NOMO-1 (cell line): ENCODE results near the gene LRRC4C.

Source experiments
- DNase-seq, 2 experiments: peaks; one replicate each; lab custom pipeline; 2025; ENCODE audit not compliant: unreplicated experiment in 2 of 2; lab: John Stamatoyannopoulos, UW

Gene LRRC4C

DNA sequence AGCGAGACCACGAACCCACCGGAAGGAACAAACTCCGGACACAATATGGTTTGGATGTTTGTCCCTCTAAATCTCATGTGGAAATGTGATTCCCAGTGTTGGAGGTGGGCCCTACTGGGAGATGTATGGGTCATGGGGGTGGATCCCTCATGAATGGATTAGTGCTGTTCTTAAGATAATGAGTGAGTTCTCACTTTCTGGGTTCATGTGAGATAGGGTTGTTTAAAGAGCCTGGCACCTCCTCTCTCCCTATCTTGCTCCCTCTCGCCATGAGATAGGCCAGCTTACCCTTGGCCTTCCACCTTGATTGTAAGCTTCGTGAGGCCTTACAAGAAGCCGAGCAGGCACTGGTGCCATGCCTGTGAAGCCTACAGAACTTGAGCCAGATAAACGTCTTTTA is 184.6 kb downstream of the LRRC4C start:
- no peak for DNase-seq

DNA sequence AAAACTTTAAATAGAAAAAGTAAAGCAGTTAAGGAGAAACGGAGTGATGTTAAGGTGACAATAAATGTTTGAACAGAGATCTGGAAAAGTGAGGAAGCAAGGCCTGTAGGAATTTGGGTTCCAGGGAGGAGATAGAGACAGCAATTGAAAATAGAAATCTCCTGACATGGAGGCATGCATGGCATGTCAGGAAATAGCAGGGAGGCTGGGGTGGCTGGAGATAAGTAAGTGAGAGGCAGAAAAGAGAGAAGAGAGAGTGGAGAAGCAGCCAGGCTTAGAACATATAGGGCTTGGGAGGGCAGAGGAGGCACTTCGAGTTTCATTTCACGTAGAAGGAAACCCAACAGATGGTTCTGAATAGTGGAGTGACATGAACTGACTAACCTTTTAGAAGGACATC is 185.5 kb downstream of the LRRC4C start:
- no peak for DNase-seq

DNA sequence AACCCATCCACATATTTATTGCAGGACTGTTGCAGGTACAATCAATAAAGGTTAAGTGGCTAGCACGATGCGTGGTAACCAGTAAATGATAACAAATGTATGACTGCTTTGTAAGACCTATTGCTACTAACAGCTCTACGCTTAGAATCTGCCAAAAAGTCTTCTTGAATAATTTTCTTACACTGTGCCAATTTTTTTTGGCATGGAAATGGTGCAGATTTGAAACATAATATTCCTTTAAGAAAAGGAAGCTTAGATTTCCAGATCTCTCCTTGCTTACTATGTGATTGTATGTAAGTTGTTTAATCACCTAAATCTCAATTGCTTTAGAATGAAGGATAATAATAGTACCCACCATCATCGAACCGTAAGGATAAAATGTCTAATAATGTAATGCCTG is 192.0 kb downstream of the LRRC4C start:
- DNase-seq, result no peak

DNA sequence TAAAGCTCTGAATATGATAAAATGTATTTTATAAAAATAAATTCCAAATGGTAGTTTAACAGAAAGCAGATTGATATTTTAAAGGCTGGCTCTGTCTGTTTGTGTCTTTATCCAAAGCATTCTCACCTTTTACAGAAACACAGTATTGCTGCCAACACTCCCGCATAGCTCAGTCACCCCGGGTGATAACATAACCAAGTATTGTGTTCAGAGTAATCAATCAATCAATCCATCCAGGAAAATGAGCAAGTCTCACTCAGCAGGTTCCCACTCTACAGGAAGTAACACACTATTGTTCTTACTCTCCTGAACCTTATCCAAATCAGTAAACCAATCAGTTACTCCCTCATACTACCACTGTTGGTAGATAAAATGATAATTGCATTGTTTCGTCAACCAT is 203.4 kb downstream of the LRRC4C start:
- DNase-seq, result no peak

DNA sequence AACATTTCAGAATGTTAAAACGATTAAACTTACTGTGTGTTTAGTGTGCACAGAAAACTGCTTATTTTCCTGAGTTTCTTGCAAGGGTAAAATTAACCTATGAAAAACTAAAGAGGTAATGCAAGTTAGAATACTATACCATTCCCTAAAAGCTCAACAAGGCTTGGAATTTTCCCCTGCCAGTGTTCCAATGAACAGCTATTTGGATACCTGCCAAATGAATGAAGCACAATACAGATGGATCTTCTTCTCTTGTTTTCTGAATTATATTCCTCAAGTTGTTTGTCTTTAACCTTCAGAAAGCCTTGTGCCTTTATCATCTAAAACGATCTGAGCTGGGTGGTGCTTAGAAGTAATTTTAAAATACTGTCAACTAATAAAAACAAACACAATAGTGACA is 204.5 kb downstream of the LRRC4C start:
- DNase-seq, result no peak

DNA sequence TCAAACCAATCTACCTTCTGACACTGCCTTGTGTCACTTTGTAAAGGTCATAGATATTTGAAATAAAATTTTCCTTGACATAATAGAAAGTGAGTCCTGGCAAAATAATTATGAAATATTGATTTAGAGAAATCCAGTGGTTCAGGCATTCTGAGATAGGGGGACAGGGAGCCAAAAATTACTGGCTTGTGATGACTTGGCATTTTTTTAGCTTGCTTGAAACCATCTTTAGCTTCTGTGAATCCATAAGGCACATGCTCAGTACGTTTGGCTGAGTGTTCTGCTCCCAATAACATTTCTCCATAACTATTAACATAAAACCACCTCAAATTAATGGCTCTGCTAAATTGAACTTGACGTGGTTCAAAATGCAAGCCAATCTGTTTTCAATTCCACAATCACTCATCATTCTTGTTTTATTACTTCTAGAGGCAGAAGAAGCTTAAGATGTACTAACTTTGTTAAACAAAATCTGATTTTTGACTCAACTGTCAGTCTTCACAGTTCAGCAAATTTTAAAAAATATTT is 209.0 kb downstream of the LRRC4C start:
- DNase-seq, result no peak

DNA sequence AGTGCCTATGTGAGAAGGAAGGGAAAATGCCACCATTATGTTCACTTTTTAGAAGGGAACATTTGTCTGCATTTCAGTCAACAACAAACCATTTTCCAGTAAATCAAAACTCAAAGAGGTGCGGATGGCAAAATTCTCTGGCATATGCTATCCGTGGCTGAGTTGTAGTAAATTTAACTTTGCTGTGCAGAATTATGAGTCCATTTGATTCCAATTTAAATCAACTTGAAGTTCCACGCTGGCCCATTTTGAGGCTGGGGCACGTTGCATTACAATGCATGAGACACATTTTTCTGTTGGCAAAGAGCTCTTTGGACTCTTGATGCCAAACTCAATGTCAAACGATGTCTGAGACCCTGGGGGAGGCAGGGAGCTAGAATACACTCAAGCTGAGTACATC is 211.8 kb downstream of the LRRC4C start:
- no peak for DNase-seq

DNA sequence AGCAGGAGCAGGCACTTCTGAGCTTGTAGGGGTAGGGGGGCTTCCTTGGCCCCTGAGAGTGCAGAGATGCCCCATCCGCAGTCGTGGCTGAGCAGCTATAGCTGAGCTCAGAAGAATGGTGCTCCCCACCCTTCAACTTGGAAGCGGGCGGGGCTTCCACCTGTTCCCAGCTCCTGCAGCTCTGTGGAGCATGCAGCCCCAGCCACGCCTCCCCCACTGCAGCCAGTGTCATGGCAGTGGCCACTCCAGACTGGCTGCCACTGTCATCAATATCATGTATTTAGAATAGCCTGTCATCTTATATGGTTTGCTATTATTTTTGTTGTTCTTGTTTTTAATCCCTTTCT is 213.1 kb downstream of the LRRC4C start:
- no peak for DNase-seq

DNA sequence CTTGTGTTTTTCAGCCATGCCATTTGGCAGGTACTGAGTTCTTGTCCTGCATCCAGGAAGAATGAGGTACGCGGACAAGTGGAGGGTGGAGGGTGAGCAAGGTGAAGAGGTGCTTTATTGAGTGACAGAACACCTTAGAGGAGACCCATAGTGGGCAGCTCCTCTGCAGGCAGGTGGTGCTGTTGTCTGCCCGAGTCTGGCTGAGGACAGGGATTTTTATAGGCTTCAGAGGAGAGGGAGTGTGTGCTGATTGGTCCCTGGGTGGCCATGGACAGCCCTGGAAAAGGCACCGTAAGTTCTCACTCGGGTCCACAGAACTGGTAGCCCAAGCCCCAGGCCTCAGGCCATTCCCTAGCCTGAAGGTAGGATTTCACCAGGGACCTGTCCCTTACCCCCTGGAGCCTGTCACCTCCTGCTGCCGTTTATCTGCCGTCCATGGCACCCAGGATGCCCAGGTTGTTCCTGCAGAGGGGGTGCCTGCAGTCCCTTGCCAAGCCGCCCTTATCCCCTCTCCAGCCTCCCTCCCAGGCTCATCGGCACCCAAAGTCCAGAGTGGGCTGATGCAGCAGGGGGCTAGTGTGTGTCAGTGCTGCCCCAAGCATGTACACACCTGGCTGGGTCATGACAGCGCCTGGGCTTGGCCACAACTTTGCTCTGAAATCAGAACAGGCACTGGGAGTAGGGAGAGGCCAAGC is 213.6 kb downstream of the LRRC4C start:
- no peak for DNase-seq

DNA sequence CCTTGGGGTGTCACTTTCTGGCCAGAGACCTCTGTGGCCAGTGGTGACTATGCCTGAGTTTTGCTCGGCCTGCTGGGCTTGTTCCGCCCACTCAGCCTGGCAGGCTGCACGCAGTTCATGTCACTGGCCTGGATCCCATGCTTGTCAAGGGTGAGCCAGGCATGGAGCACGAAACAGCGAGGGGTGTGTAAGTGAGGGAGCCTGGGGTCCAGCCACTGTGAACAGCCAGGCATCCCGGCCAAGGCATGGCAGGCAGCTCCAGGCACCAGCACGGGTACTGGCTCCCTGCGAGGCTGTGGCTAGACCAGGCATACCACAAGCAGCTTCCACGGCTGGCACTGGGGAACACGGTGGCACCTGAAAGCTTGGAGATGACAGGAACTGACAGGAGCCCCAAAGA is 214.3 kb downstream of the LRRC4C start:
- DNase-seq, result no peak

DNA sequence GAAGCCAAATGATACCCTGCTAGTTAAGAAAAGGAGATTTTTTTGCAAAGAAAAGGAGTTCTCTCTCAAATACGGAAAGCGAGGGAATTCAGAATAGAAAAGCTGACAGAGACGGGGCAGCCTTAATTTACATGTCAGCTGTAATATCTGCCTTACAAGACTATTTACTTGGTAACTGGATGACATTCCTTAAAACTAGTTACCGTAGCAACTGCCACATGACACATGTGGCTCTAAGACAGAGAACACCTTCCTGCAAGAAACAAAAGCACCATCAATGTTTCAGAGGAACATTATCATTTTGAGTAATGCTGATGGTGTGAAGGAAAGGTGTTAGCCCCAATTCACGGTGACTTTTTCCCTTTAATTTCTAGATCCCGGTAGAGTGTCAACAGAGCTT is 222.1 kb downstream of the LRRC4C start:
- no peak for DNase-seq

DNA sequence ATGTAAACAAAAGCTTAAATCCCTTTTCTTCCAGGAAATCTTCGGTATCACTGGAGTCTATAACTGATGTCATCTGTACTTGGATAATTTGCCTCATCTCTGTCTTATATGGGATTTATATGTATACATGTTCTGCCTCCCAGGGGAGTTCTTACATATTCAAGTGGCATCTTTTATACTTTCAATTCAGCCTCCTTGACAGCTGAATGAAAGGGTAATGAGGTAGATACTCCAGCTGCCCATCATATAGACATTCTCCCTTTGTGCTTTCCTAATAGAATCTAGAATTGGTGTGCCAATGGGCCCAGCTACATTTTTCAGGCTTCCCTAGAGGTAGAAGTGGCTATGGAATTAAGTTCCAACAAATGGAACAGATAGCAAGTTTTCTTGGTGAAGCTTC is 223.8 kb downstream of the LRRC4C start:
- no peak for DNase-seq

DNA sequence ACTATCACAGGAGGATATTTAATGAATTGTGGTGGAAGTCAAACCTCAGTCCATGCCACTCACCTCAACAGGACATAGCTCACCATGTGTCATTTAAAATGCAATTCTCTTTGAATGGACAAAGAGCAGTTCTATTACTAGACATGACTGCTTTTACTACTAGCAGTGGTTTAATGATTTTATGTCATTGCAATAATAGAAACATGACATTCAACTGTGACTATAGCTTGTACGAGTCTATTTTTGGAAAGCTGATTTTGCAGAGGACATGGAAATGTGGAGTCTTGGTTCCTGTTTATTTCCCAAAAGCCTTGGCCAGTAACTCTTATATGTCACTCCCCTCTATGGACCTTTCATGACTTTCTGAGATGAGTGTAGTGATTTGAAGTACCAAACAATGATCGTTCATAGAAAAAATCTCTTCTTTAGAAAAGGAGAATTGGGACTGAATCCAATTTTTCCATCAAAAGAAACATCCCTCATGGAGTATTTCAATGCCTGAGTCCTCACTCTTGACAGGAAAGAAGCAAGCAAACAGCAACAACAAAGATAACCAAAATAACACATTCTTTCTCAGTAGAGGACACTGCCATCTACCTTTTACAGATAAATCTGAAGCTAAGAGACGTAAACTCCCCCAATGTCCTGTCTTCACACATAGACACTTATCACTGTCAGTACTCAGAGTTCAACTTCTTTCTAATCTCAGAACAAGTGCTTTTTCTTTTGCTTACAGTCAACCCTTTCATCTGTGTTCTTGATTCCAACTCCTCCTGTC is 233.4 kb downstream of the LRRC4C start:
- DNase-seq, result no peak

DNA sequence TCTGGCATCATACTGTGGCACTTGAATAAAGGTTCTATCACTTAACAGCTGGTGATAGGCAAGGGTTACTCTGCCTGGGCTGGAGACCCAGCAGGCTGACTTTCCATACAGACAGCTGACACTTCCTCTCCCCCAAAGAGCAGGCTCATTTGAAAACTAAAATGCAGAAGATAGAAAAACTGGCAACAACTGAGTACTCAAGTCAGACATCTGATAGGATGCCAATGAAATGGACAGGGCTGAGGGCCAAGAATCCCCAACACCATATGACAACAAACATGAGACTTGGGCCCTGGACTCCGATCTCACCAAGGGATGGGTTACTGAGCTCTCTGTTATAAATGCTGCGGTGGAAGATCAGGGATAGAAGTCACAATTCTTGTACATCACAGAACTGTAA is 237.2 kb downstream of the LRRC4C start:
- no peak for DNase-seq

DNA sequence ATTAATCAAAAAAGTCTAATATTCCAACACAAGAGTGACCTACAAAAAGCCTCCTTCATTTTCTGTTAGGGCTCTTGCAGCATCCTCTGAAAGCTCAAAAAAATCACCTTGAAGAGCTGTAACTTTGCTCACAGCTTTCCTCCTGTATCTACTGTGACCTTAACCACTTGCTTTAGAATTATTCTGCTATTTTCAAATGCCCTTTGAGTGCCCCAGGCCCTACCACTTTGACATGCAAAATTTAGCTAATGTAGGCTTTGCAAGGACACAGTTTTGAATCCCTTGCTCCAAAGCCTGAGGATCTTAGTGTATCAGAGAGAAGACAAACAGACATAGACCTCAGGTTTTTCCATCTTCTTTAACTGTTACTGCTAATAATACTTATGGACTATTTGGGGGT is 253.1 kb downstream of the LRRC4C start:
- no peak for DNase-seq

DNA sequence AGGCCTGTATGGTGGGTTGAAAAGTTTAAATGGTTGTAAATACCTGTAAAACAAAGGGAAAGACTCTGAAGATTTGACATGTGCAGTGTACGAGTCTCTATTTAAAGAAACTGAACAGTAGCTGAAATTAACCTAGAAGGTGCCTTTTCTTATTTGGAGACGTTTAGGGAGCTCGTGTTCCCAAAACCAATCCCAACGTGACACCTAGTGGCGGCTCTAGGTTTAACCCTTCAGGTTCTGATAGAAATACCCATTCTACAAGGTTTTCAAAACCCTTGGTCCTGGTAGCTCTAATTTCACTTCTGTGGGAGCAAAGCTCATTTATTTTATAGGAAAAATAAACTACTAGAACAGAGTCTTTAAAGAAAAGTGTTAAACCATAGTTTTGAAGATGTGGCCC is 258.3 kb downstream of the LRRC4C start:
- DNase-seq, result no peak

DNA sequence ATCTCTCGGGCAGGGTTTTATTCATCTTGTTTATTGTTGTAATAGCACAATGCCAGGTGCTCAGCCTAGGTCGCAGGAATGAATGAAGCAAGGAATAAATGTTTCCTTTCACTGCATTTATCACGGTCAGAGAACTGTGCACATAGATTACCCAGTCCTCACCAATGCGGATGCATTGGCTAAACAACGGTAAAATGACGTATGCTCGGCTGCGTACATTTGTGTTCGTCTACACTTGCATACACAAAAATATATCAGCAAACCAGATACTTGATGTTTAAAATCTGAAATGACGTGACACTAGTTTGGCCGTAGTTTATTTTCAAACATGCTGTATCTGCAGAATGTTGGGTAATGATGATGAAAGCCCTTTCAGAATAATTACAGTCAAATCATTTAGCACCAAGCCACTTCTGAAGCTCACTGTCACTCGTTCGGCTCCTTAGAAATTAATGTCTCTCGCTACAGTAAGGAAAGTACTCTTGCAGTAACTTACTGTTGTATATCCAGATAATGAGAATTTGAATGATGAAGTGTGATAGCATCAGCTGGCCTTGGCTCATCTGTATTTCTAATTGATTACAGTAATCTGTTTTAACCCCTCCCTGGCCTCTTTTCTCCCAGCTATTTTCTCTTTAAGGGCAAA is 268.9 kb downstream of the LRRC4C start:
- no peak for DNase-seq

DNA sequence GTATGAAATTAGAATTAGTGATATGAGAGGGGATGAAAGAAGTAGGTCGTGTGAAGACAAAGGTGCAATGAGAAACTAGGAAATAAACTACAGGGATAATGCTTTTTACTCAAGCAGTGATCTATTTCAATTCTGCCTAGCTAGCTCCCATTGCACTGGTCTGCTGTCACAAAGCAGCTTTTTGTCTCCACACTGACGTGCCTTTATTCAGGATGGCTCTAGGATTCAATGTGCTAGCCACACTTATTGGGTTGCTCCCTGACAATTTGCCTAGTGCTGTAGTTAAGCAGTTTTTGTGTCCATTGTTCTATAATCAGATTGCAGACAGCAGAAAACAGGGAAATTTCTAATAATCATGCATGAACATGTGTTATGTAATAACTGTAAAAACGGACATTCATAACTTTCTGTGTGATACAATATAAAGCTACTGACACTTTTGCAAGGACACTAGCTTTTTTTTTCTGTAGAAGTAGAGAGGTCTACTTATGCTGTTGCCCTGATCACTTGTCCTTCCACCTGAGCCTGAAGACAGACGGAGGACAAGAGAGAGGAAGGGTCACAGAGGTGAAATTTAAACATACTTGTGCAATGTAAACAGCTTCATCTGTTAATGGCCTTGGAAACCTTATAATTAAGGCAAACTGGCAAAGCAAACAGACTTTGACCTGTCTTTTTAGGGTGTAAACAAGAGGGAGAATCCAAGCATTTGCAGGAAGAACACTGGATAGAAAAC is 269.6 kb downstream of the LRRC4C start:
- no peak for DNase-seq

DNA sequence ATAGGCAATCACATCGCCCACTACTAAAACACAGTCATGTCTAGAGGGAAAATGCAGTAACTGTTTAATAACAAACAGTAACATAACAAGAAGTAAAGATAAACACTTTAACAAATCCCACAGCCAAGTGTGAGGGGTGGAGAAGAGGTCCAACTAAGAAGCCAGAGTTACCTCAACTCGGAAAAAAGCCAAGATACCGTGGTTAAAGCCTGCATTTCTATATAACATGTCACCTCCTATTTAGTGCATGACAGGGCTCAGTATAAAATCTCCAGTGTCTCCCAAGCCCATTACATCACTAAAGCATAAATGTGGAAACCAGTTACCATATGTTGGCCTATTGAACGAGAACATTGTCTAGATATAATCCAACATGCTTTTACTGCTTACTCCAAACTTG is 281.7 kb downstream of the LRRC4C start:
- DNase-seq, result no peak

DNA sequence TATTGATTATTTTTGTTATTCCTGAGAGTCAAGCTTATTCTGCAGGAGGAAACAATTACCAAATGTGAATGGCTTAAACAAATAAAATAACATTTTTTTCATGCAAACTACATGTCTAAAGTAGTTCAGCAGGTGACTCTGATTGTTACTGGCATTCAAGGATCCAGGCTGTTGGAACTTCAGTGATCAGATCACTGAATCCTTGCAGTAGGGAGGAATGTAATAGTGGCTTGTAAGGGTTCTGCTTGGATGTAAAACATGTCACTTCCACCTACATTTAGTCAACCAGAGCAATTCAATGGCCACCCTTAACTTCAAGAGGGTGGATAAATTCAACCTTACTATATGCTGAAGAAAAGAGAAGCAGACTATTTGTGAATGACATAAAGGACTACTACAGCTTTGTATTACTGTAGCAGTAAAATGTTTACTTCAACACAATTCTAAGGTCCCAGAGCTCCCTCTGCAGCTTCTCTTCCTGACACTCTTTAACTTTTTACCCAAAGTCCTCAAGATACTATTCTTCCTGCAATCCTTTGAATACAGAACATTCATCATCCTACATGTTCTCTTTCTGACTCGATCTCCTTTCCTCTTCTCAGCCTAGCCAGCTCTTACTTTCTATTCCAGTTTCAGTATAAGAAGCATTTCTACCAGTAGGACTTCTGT is 284.0 kb downstream of the LRRC4C start:
- DNase-seq, result no peak

DNA sequence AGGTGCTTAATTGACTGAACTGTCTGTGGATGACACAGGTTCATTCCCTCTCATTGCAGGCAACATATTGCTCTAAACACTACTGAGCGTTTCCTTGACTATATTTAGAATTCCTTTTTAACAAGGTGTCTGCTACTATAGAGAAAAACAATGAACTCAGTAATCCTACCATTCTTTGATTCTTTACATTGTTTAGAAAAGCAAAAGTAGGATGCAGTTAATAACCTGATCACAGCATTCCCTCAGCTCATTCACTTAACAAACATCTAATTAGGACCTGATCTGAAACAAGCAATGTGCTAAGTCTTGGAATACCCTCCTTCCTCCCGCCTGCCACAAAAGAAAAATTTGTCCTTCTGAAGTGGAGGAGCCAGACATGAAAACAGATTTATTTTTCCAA is 313.1 kb downstream of the LRRC4C start:
- DNase-seq, result no peak
